Measurements from ENCODE around the gene GORASP2.

- TF ChIP-seq POLR2AphosphoS5 (IDR thresholded peaks at IDR 0.05; ENCODE audit: low read depth, low read length) (no peak), CEBPB (IDR thresholded peaks at IDR 0.05; ENCODE audit: low read depth) (no peak), MAX (IDR thresholded peaks at IDR 0.05) (no peak), ZNF274 (IDR thresholded peaks at IDR 0.05; ENCODE audit: low read depth, low read length) (no peak), EZH2 (IDR thresholded peaks at IDR 0.05) (no peak), POLR2A (IDR thresholded peaks at IDR 0.05; ENCODE audit: borderline replicate concordance, extremely low read depth, insufficient read depth, insufficient read length) (no peak), SIN3A (IDR thresholded peaks at IDR 0.05; ENCODE audit: low read depth) (no peak), ZBTB33 (IDR thresholded peaks at IDR 0.05; ENCODE audit: extremely low read depth, insufficient replicate concordance, low read length) (no peak)
- TF ChIP-seq, protein P1, sequence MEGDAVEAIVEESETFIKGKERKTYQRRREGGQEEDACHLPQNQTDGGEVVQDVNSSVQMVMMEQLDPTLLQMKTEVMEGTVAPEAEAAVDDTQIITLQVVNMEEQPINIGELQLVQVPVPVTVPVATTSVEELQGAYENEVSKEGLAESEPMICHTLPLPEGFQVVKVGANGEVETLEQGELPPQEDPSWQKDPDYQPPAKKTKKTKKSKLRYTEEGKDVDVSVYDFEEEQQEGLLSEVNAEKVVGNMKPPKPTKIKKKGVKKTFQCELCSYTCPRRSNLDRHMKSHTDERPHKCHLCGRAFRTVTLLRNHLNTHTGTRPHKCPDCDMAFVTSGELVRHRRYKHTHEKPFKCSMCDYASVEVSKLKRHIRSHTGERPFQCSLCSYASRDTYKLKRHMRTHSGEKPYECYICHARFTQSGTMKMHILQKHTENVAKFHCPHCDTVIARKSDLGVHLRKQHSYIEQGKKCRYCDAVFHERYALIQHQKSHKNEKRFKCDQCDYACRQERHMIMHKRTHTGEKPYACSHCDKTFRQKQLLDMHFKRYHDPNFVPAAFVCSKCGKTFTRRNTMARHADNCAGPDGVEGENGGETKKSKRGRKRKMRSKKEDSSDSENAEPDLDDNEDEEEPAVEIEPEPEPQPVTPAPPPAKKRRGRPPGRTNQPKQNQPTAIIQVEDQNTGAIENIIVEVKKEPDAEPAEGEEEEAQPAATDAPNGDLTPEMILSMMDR (IDR thresholded peaks at IDR 0.05 in 2 of 3, conservative IDR thresholded peaks at IDR 0.05 in 1 of 3; ENCODE audit: borderline replicate concordance in 1 of 3, insufficient read depth in 1 of 3, low read depth in 2 of 3, low read length in 2 of 3), result no peak
- TF ChIP-seq, protein P2, sequence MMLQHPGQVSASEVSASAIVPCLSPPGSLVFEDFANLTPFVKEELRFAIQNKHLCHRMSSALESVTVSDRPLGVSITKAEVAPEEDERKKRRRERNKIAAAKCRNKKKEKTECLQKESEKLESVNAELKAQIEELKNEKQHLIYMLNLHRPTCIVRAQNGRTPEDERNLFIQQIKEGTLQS (IDR thresholded peaks at IDR 0.05), result no peak
Observed at GRCh38 chr2:170942615-170943014, 13.6 kb downstream of the GORASP2 start.
